Thyroid gland (tissue), 4 donors: ENCODE results near the gene IQGAP2. TPM values are rescaled to one million over a fixed set of nuclear protein-coding genes. Genes with fewer than 3 reads are reported as not detected.

ENCODE experiments used
- DNase-seq, 2 donors: peaks; one replicate each; pipeline ENCODE4 v3.0.0-alpha.2; 2019
- H3K27ac ChIP-seq, 3 donors: fragments of 200-600 bp; sonication (generic); 1 replicate in 2 of 3; 2 replicates in 1 of 3; pipeline ENCODE4 v1.5.1; 2016 to 2019; ENCODE audit warnings: mild to moderate bottlenecking in 1 of 3, moderate library complexity in 1 of 3
- H3K27me3 ChIP-seq: fragments of 200-600 bp; sonication (generic); one replicate; pipeline ENCODE4 v1.5.1; 2019
- H3K36me3 ChIP-seq, 2 donors: fragments of 200-600 bp; sonication (generic); one replicate each; pipeline ENCODE4 v1.5.1; 2016 to 2019
- H3K4me1 ChIP-seq, 2 donors: fragments of 200-600 bp; sonication (generic); one replicate each; pipeline ENCODE4 v1.5.1; 2017 to 2019
- H3K4me3 ChIP-seq, 3 donors: fragments of 200-600 bp; sonication (generic); replicated peaks in 1 of 3; 1 replicate in 2 of 3; 2 replicates in 1 of 3; pipeline ENCODE4 v1.5.1; 2016; ENCODE audit warnings: mild to moderate bottlenecking in 1 of 3
- H3K9me3 ChIP-seq: fragments of 200-600 bp; sonication (generic); one replicate; pipeline ENCODE4 v1.5.1; 2017
- POLR2A ChIP-seq, 2 donors: fragments of 450-650 bp; IDR thresholded peaks; one replicate each; pipeline ENCODE4 v1.6.1; 2017; ENCODE audit warnings: antibody characterized with exemption in 2 of 2, mild to moderate bottlenecking in 2 of 2, moderate library complexity in 1 of 2
- WGBS, 2 donors: methylation state at CpG; one replicate each; pipeline ENCODE4 v1.1.5; 2017; 5-methylcytosine and 5-hydroxymethylcytosine counted together
- intact Hi-C: fragments of 100-400 bp; cut with DNase I; formaldehyde crosslinking; loops from one replicate; pipeline ENCODE4 v1.15.1; 2023
- total RNA-seq, 4 donors: library from RNA; depleted of rRNA; stranded (reverse); fragments of >200 nt; gene quantifications; one replicate each; pipeline ENCODE4 v1.2.3, GENCODE V29; 2016
- TF ChIP-seq, protein P1 (sequence below), 6 experiments: fragments of 200-600 bp in 3 of 6; fragments of 450-650 bp in 3 of 6; sonication (generic) in 3 of 6; IDR thresholded peaks; one replicate each; pipeline ENCODE4 v1.5.1; 2016 to 2019; ENCODE audit warnings: antibody characterized with exemption in 6 of 6, mild to moderate bottlenecking in 2 of 6, inconsistent platforms in 1 of 6, moderate library complexity in 1 of 6

Gene IQGAP2
- total RNA-seq, 4 donors from 2014 or later: 55.1 to 85.5 (median 64.0) TPM

GRCh38 chr5:76495870-76496269 lies 92.8 kb downstream of the IQGAP2 start:
- Histone ChIP-seq H3K27ac (no peak overlapping the region), H3K36me3 (no peaks in the 10 kb centered on the region), H3K4me1 (peaks cover 0 to 4% of the 10 kb centered on the region in 2 donors), H3K9me3 (no peaks in the 10 kb centered on the region), H3K4me3 (no peak overlapping the region), H3K27me3 (no peaks in the 10 kb centered on the region)
- no peak for DNase-seq
- intact Hi-C loops: no loop called here
- TF ChIP-seq POLR2A (IDR thresholded peaks at IDR 0.05): no peak
- TF ChIP-seq, protein P1, sequence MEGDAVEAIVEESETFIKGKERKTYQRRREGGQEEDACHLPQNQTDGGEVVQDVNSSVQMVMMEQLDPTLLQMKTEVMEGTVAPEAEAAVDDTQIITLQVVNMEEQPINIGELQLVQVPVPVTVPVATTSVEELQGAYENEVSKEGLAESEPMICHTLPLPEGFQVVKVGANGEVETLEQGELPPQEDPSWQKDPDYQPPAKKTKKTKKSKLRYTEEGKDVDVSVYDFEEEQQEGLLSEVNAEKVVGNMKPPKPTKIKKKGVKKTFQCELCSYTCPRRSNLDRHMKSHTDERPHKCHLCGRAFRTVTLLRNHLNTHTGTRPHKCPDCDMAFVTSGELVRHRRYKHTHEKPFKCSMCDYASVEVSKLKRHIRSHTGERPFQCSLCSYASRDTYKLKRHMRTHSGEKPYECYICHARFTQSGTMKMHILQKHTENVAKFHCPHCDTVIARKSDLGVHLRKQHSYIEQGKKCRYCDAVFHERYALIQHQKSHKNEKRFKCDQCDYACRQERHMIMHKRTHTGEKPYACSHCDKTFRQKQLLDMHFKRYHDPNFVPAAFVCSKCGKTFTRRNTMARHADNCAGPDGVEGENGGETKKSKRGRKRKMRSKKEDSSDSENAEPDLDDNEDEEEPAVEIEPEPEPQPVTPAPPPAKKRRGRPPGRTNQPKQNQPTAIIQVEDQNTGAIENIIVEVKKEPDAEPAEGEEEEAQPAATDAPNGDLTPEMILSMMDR (IDR thresholded peaks at IDR 0.05): no peak
- 73 to 84% methylated on average over 4 of the region's 4 CpGs for WGBS, 2 donors

DNA sequence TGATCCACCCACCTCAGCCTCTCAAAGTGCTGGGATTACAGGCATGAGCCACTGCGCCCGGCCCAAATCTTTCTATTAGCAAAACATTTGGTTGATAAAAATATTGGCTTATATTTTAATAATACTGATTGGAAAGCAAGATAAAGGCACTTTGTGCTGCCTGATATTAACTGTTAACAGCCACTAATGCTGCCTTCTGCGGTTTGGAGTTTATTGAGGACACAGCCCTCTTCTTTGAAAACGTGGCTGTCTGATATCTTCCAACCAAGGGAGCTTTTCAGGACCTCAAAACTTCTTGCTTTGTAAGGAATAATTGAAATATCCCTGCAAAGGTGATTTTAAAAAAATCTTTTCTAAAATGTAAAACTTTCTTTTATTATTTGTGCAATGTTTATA lies 94.0 kb downstream of the IQGAP2 start:
- Histone ChIP-seq H3K4me1 (peaks cover 0 to 4% of the 10 kb centered on the region in 2 donors), H3K4me3 (no peak overlapping the region), H3K36me3 (no peaks in the 10 kb centered on the region), H3K27me3 (no peaks in the 10 kb centered on the region), H3K27ac (no peak overlapping the region), H3K9me3 (no peaks in the 10 kb centered on the region)
- no peak for DNase-seq
- no peak for TF ChIP-seq POLR2A (IDR thresholded peaks at IDR 0.05)
- TF ChIP-seq, protein P1 (IDR thresholded peaks at IDR 0.05): no peak
- intact Hi-C loops: no loop called here
- 81 to 91% methylated on average over 4 of the region's 4 CpGs for WGBS, 2 donors

GRCh38 chr5:76497986-76498717 lies 95.1 kb downstream of the IQGAP2 start:
- intact Hi-C loops: no loop called here
- WGBS, 2 donors: 81 to 85% methylated on average over 4 of the region's 4 CpGs
- no peaks in the 10 kb centered on the region for H3K36me3 ChIP-seq
- no peak for DNase-seq
- H3K9me3 ChIP-seq: no peaks in the 10 kb centered on the region
- H3K27ac ChIP-seq: no peak overlapping the region
- H3K27me3 ChIP-seq: no peaks in the 10 kb centered on the region
- H3K4me3 ChIP-seq: no peak overlapping the region
- peaks cover 0 to 4% of the 10 kb centered on the region in 2 donors for H3K4me1 ChIP-seq
- TF ChIP-seq, protein P1 (IDR thresholded peaks at IDR 0.05): no peak
- TF ChIP-seq POLR2A (IDR thresholded peaks at IDR 0.05): no peak

- no peak for DNase-seq
- TF ChIP-seq, protein P1 (IDR thresholded peaks at IDR 0.05): no peak
- TF ChIP-seq POLR2A (IDR thresholded peaks at IDR 0.05): no peak
- Histone ChIP-seq H3K36me3 (no peaks in the 10 kb centered on the region), H3K4me1 (peaks cover 2 to 4% of the 10 kb centered on the region in 2 donors), H3K27me3 (no peaks in the 10 kb centered on the region), H3K4me3 (no peak overlapping the region), H3K9me3 (no peaks in the 10 kb centered on the region), H3K27ac (no peak overlapping the region)
- intact Hi-C loops: no loop called here
- WGBS, 2 donors: 85% methylated on average over 2 of the region's 2 CpGs
Observed at GRCh38 chr5:76499507-76500161, 96.5 kb downstream of the IQGAP2 start.
